HL-60 (cell line): Measurements from ENCODE around the gene DHTKD1.

Experiments used
- DNase-seq, 2 experiments: peaks; one replicate each; pipeline ENCODE4 v3.0.0-alpha.2; 2010 to 2020; ENCODE audit warnings: low read depth in 1 of 2, low spot score in 1 of 2
- H3K27ac ChIP-seq: fragments of 250-450 bp; sonication (Bioruptor Pico); replicated peaks from 2 replicates; pipeline ENCODE4 v1.5.1; 2020; ENCODE audit warnings: mild to moderate bottlenecking, moderate library complexity
- H3K27me3 ChIP-seq: fragments of 250-450 bp; sonication (Bioruptor Pico); 2 replicates; pipeline ENCODE4 v1.5.1; 2021; ENCODE audit warnings: mild to moderate bottlenecking, moderate library complexity; ENCODE audit not compliant: insufficient read depth, poor library complexity, severe bottlenecking
- H3K4me3 ChIP-seq: replicated peaks from 2 replicates; pipeline ENCODE4 v1.5.1; 2011; ENCODE audit warnings: mild to moderate bottlenecking, control low read depth, low read length; ENCODE audit not compliant: insufficient read depth
- CTCF ChIP-seq: IDR thresholded peaks from one replicate; pipeline ENCODE4 v1.5.1; 2011; ENCODE audit warnings: low read length, control low read depth, inconsistent platforms; ENCODE audit not compliant: insufficient read depth
- GABPA ChIP-seq: IDR thresholded peaks from 2 replicates; pipeline ENCODE4 v1.6.1; 2012; ENCODE audit warnings: low read depth
- POLR2AphosphoS5 ChIP-seq: IDR thresholded peaks from 2 replicates; pipeline ENCODE4 v1.6.1; 2012; ENCODE audit warnings: low read depth
- REST ChIP-seq: IDR thresholded peaks from 2 replicates; pipeline ENCODE4 v1.6.1; 2012; ENCODE audit warnings: low read depth; ENCODE audit not compliant: insufficient replicate concordance
- SPI1 ChIP-seq: IDR thresholded peaks from 2 replicates; pipeline ENCODE4 v1.6.1; 2012; ENCODE audit warnings: low read depth, mild to moderate bottlenecking, borderline replicate concordance

The DHTKD1 gene

GRCh38 chr10:12081470-12081869 is 12.7 kb downstream of the DHTKD1 start:
- no peak overlapping the region for H3K4me3 ChIP-seq
- no peak for TF ChIP-seq GABPA
- no peak for TF ChIP-seq POLR2AphosphoS5
- TF ChIP-seq SPI1 = no peak
- TF ChIP-seq REST = no peak
- TF ChIP-seq CTCF = no peak
- H3K27ac ChIP-seq = no peak overlapping the region
- no peaks in the 10 kb centered on the region for H3K27me3 ChIP-seq
- no peak for DNase-seq

- TF ChIP-seq SPI1 (no peak), CTCF (no peak), POLR2AphosphoS5 (no peak), REST (no peak), GABPA (no peak)
- Histone ChIP-seq H3K27ac (no peak overlapping the region), H3K4me3 (no peak overlapping the region), H3K27me3 (no peaks in the 10 kb centered on the region)
- DNase-seq = no peak
These were observed 13.3 kb downstream of the DHTKD1 start for GRCh38 chr10:12081879-12082557.

- H3K27ac ChIP-seq = no peak overlapping the region
- no peaks in the 10 kb centered on the region for H3K27me3 ChIP-seq
- no peak for TF ChIP-seq SPI1
- TF ChIP-seq POLR2AphosphoS5 = no peak
- TF ChIP-seq CTCF = no peak
- TF ChIP-seq GABPA = no peak
- TF ChIP-seq REST = no peak
- no peak for DNase-seq
- no peak overlapping the region for H3K4me3 ChIP-seq
These were observed 20.2 kb downstream of the DHTKD1 start for GRCh38 chr10:12088919-12089318.
